ENCODE results near the gene GOLIM4. TPM values are rescaled to one million over a fixed set of nuclear protein-coding genes. Genes with fewer than 3 reads are reported as not detected.

The GOLIM4 gene
- total RNA-seq, 4 donors from 2014 or later, result 16.0 to 21.3 (median 20.2) TPM

- no peaks in the 10 kb centered on the region for H3K27me3 ChIP-seq
- no peaks in the 10 kb centered on the region for H3K9me3 ChIP-seq
- TF ChIP-seq POLR2A (IDR thresholded peaks at IDR 0.05), result no peak
- WGBS, result 42% methylated on average over 8 of the region's 8 CpGs
- H3K36me3 ChIP-seq, result no peaks in the 10 kb centered on the region
- no peak for DNase-seq (ENCODE audit: low spot score in 2 of 2)
- H3K27ac ChIP-seq, result no peak overlapping the region
- no peak overlapping the region for H3K4me3 ChIP-seq
- H3K4me1 ChIP-seq, result peaks cover 4% of the 10 kb centered on the region
Measured at GRCh38 chr3:167976516-167977361, 119.0 kb downstream of the GOLIM4 start.

GRCh38 chr3:167973901-167974300, 121.8 kb downstream of the GOLIM4 start:
- TF ChIP-seq POLR2AphosphoS5 (IDR thresholded peaks at IDR 0.05) (no peak), EP300 (IDR thresholded peaks at IDR 0.05) (no peak), CTCF (IDR thresholded peaks at IDR 0.05) (no peak), POLR2A (IDR thresholded peaks at IDR 0.05) (no peak)
- H3K9me3 ChIP-seq, result no peaks in the 10 kb centered on the region
- H3K27ac ChIP-seq, result no peak overlapping the region
- H3K4me1 ChIP-seq, result peaks cover 4% of the 10 kb centered on the region
- H3K4me3 ChIP-seq, result no peak overlapping the region
- no peaks in the 10 kb centered on the region for H3K36me3 ChIP-seq
- DNase-seq (ENCODE audit: low spot score in 2 of 2), result no peak
- no peaks in the 10 kb centered on the region for H3K27me3 ChIP-seq

- peaks cover 4% of the 10 kb centered on the region for H3K4me1 ChIP-seq
- H3K27me3 ChIP-seq, result no peaks in the 10 kb centered on the region
- DNase-seq (ENCODE audit: low spot score in 2 of 2), result no peak
- TF ChIP-seq POLR2AphosphoS5 (IDR thresholded peaks at IDR 0.05) (no peak), CTCF (IDR thresholded peaks at IDR 0.05) (no peak), POLR2A (IDR thresholded peaks at IDR 0.05) (no peak), EP300 (IDR thresholded peaks at IDR 0.05) (no peak)
- no peak overlapping the region for H3K27ac ChIP-seq
- H3K9me3 ChIP-seq, result no peaks in the 10 kb centered on the region
- no peaks in the 10 kb centered on the region for H3K36me3 ChIP-seq
- 73% methylated on average over 2 of the region's 2 CpGs for WGBS
- no peak overlapping the region for H3K4me3 ChIP-seq
Measured at GRCh38 chr3:167973046-167973445, 122.7 kb downstream of the GOLIM4 start.

GRCh38 chr3:167972502-167972901, 123.2 kb downstream of the GOLIM4 start:
- WGBS, result 71% methylated on average over 3 of the region's 3 CpGs
- DNase-seq (ENCODE audit: low spot score in 2 of 2), result no peak
- H3K27me3 ChIP-seq, result no peaks in the 10 kb centered on the region

GRCh38 chr3:167969548-167969947, 126.2 kb downstream of the GOLIM4 start:
- TF ChIP-seq EP300 (IDR thresholded peaks at IDR 0.05) (no peak), CTCF (IDR thresholded peaks at IDR 0.05) (no peak), POLR2A (IDR thresholded peaks at IDR 0.05) (no peak), POLR2AphosphoS5 (IDR thresholded peaks at IDR 0.05) (no peak)
- Histone ChIP-seq H3K36me3 (no peaks in the 10 kb centered on the region), H3K27me3 (no peaks in the 10 kb centered on the region), H3K9me3 (no peaks in the 10 kb centered on the region), H3K27ac (no peak overlapping the region), H3K4me3 (no peak overlapping the region), H3K4me1 (no peaks in the 10 kb centered on the region)
- no peak for DNase-seq (ENCODE audit: low spot score in 2 of 2)
- 82% methylated on average over 1 of the region's 1 CpG for WGBS

More at GRCh38 chr3:167972502-167972901, 123.2 kb downstream of the GOLIM4 start:
- no peaks in the 10 kb centered on the region for H3K9me3 ChIP-seq
- no peak overlapping the region for H3K27ac ChIP-seq
- H3K36me3 ChIP-seq, result no peaks in the 10 kb centered on the region
- peaks cover 4% of the 10 kb centered on the region for H3K4me1 ChIP-seq
- TF ChIP-seq CTCF (IDR thresholded peaks at IDR 0.05), result no peak
- no peak for TF ChIP-seq EP300 (IDR thresholded peaks at IDR 0.05)
- no peak for TF ChIP-seq POLR2AphosphoS5 (IDR thresholded peaks at IDR 0.05)
- TF ChIP-seq POLR2A (IDR thresholded peaks at IDR 0.05), result no peak
- no peak overlapping the region for H3K4me3 ChIP-seq
